DOHH2 (cell line): ENCODE data around the gene SMC6.

Experiments
- EZH2phosphoT487 ChIP-seq: fragments of 200-600 bp; sonication (generic); IDR thresholded peaks from 2 replicates; pipeline ENCODE4 v1.6.1; 2017; ENCODE audit warnings: borderline replicate concordance, mild to moderate bottlenecking, antibody characterized with exemption, low read length, moderate library complexity, mixed read lengths
- TF ChIP-seq, protein P1 (sequence below): fragments of 200-600 bp; sonication (generic); IDR thresholded peaks from one replicate; pipeline ENCODE4 v1.5.1; 2014; ENCODE audit warnings: antibody characterized with exemption, mild to moderate bottlenecking, low read depth, low read length; ENCODE audit not compliant: poor library complexity, severe bottlenecking

DNA sequence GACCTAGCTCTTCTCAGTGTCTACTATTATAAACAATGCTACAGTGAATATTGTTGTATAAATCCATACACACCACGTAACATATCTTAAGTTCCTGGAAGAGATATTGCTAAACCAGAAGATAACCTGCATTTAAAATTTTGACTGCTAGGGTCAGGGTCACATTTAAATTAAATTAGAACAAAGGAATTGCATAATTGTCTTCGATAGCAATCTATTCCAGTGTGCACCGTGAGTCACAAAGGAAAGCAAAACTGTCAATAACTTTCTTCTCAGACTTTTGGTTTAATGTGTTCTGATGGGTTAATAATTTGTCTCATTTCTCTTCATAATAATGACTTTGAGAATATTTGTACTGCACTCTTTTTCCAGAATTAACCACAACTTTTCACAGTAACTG is 4.5 kb upstream of the SMC6 start:
- TF ChIP-seq, protein P1, sequence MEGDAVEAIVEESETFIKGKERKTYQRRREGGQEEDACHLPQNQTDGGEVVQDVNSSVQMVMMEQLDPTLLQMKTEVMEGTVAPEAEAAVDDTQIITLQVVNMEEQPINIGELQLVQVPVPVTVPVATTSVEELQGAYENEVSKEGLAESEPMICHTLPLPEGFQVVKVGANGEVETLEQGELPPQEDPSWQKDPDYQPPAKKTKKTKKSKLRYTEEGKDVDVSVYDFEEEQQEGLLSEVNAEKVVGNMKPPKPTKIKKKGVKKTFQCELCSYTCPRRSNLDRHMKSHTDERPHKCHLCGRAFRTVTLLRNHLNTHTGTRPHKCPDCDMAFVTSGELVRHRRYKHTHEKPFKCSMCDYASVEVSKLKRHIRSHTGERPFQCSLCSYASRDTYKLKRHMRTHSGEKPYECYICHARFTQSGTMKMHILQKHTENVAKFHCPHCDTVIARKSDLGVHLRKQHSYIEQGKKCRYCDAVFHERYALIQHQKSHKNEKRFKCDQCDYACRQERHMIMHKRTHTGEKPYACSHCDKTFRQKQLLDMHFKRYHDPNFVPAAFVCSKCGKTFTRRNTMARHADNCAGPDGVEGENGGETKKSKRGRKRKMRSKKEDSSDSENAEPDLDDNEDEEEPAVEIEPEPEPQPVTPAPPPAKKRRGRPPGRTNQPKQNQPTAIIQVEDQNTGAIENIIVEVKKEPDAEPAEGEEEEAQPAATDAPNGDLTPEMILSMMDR: no peak
- TF ChIP-seq EZH2phosphoT487: no peak
